Measurements from ENCODE around the gene RFTN2. TPM values are rescaled to one million over a fixed set of nuclear protein-coding genes. Genes with fewer than 3 reads are reported as not detected.

Gene RFTN2
- polyA plus RNA-seq, 1 of the 3 experiments (the other 2 are of a cell fraction), result 0.05 TPM

- 67% methylated on average over 1 of the region's 1 CpG for WGBS (ENCODE audit: low lambda C conversion rate)
- no peaks in the 10 kb centered on the region for H3K79me2 ChIP-seq (ENCODE audit: insufficient read depth)
- H3K9ac ChIP-seq, result no peak overlapping the region
- no peak overlapping the region for H2AFZ ChIP-seq (ENCODE audit: low read depth)
- POLR2A ChIA-PET, result no interaction called here
- peaks cover 3% of the 10 kb centered on the region for H3F3A ChIP-seq (replicated peaks; ENCODE audit: insufficient read depth)
- no peaks in the 10 kb centered on the region for H3K27me3 ChIP-seq (ENCODE audit: insufficient read depth)
- H3K27ac ChIP-seq (ENCODE audit: low read depth in 2 of 2, low read length in 1 of 2), result no peak overlapping the region
- no peak for DNase-seq
- no peaks in the 10 kb centered on the region for H4K20me1 ChIP-seq (ENCODE audit: insufficient read depth)
- no peaks in the 10 kb centered on the region for H3K9me3 ChIP-seq
- CTCF ChIA-PET, result no interaction called here
- H3K4me2 ChIP-seq, result no peak overlapping the region
- H3K9me2 ChIP-seq, result no peaks in the 10 kb centered on the region
- no peak overlapping the region for H3K4me3 ChIP-seq (ENCODE audit: low read depth in 2 of 2, low read length in 1 of 2)
- peaks cover 0 to 5% of the 10 kb centered on the region in 2 experiments; a peak in 2 of 4 replicates for H3K4me1 ChIP-seq (ENCODE audit: control insufficient read depth in 1 of 2, insufficient read depth in 2 of 2, low read depth in 1 of 2, low read length in 1 of 2)
- TF ChIP-seq FOSL2 (IDR thresholded peaks at IDR 0.05; ENCODE audit: borderline replicate concordance, low read depth) (no peak), ZBTB33 (IDR thresholded peaks at IDR 0.05; ENCODE audit: borderline replicate concordance, low read depth) (no peak), PBX3 (IDR thresholded peaks at IDR 0.05) (no peak), CTCF (IDR thresholded peaks at IDR 0.05) (no peak), NFIC (IDR thresholded peaks at IDR 0.05; ENCODE audit: borderline replicate concordance) (no peak), RXRA (IDR thresholded peaks at IDR 0.05; ENCODE audit: borderline replicate concordance, low read depth) (no peak), TAF1 (IDR thresholded peaks at IDR 0.05; ENCODE audit: borderline replicate concordance, low read depth, low read length) (no peak), JUND (IDR thresholded peaks at IDR 0.05) (no peak), CHD2 (IDR thresholded peaks at IDR 0.05; ENCODE audit: low read length, partially characterized antibody) (no peak), RAD21 (IDR thresholded peaks at IDR 0.05; ENCODE audit: low read length) (no peak), SMC3 (IDR thresholded peaks at IDR 0.05; ENCODE audit: low read depth, low read length) (no peak), MAX (IDR thresholded peaks at IDR 0.05; ENCODE audit: low read depth) (no peak), GATA2 (CRISPR knock-in tag; IDR thresholded peaks at IDR 0.05) (no peak), EP300 (IDR thresholded peaks at IDR 0.05; ENCODE audit: borderline replicate concordance in 1 of 2, low read depth in 1 of 2, low read length in 1 of 2) (no peak)
- H3K36me3 ChIP-seq (replicated peaks in 1 of 2; ENCODE audit: control insufficient read depth in 1 of 2, insufficient read depth in 2 of 2, low read length in 1 of 2), result no peaks in the 10 kb centered on the region
Measured at GRCh38 chr2:197674060-197674459, 1.3 kb downstream of the RFTN2 start.

Measured in SK-N-SH (cell line).